ENCODE measurements around the gene DDX25.

Gene DDX25

DNA sequence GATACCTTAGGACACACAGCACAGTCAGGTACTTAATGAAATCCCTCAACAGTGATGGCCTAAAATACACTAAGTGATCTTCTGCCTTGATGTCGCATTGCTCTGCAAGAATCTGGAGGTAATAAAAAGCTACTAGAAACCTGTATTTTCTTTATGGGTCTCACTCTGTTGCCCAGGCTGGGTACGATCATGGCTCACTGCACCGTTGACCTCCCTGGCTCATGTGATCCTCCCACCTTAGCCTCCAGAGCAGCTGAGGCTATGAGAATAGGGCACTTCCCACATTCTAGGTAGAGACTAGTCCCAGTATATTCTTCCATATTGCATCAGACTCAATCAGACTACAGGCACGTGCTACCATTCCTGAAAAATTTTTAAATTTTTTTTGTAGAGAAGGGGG lies 63.2 kb downstream of the DDX25 start:
- no peak overlapping the region for H2AFZ ChIP-seq (ENCODE audit: low read depth, low read length)
- H3K4me1 ChIP-seq (ENCODE audit: insufficient read depth, low read length), result no peaks in the 10 kb centered on the region
- H3K27me3 ChIP-seq (ENCODE audit: insufficient read depth, low read length), result no peaks in the 10 kb centered on the region
- H3K9me3 ChIP-seq (ENCODE audit: low read length), result peaks cover 1% of the 10 kb centered on the region
- H3K36me3 ChIP-seq (ENCODE audit: insufficient read depth, low read length), result no peaks in the 10 kb centered on the region
- no peak overlapping the region for H3K4me3 ChIP-seq (ENCODE audit: low read length)

DNA sequence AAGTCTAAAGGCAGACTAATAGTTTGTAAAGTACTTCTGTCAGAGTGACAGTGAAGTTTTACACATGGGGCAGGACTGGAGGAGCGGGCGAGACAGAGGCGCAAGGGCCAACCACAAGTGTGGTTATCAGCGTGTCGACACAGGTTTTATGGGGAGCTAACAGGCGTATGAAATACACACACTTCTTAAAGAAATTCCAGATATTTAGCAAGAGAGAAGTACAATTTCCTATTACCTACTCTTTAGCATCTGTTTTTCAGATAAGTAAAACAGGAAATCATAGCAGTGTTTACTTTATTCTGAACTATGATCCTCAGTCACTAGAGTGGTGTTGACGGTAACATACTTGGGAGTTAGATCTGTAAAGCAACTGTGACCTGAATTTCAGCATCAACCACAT lies 64.0 kb downstream of the DDX25 start:
- H3K4me3 ChIP-seq (ENCODE audit: low read length), result no peak overlapping the region
- no peak overlapping the region for H2AFZ ChIP-seq (ENCODE audit: low read depth, low read length)
- no peaks in the 10 kb centered on the region for H3K36me3 ChIP-seq (ENCODE audit: insufficient read depth, low read length)
- no peaks in the 10 kb centered on the region for H3K4me1 ChIP-seq (ENCODE audit: insufficient read depth, low read length)
- peaks cover 1% of the 10 kb centered on the region for H3K9me3 ChIP-seq (ENCODE audit: low read length)
- H3K27me3 ChIP-seq (ENCODE audit: insufficient read depth, low read length), result no peaks in the 10 kb centered on the region

DNA sequence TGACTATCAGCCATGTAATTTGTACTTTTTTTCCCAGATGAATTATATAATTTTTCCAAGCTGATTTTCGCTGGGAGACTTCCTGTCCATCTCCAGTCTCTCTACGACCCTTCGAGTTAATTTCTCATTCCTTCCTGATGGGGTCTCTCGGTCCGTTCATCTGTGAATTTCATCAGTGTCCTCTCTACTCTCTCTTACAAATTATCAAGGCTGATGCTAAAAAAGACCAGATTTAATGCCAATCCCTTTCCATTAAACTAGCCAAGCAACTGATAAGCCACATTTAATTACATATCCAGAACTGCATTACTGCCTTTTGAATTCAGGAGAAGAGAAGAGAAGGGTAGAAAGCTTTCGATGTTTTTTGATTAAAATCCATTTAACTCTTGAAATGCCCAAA lies 67.3 kb downstream of the DDX25 start:
- H2AFZ ChIP-seq (ENCODE audit: low read depth, low read length), result no peak overlapping the region
- no peaks in the 10 kb centered on the region for H3K4me1 ChIP-seq (ENCODE audit: insufficient read depth, low read length)
- H3K36me3 ChIP-seq (ENCODE audit: insufficient read depth, low read length), result no peaks in the 10 kb centered on the region
- no peaks in the 10 kb centered on the region for H3K9me3 ChIP-seq (ENCODE audit: low read length)
- H3K4me3 ChIP-seq (ENCODE audit: low read length), result no peak overlapping the region
- H3K27me3 ChIP-seq (ENCODE audit: insufficient read depth, low read length), result no peaks in the 10 kb centered on the region

DNA sequence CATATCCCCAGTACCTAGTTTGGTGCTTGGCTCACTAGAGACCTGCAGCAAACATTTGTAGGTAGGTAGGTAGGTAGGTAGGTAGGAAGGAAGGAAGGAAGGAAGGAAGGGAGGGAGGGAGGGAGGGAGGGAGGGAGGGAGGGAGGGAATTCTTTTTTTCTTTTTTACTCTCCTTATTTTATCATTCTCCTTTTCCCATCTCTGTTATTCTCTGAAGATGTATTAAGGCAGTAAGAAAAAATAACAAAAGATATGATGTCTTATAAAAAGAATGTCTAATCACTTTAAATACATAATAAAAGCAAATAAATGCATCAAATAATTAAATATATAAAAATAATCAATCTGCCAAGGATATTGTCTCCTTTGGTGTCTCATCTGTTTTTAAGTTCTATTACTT lies 70.0 kb downstream of the DDX25 start:
- H3K36me3 ChIP-seq (ENCODE audit: insufficient read depth, low read length), result no peaks in the 10 kb centered on the region
- H3K9me3 ChIP-seq (ENCODE audit: low read length), result no peaks in the 10 kb centered on the region
- H3K4me1 ChIP-seq (ENCODE audit: insufficient read depth, low read length), result peaks cover 15% of the 10 kb centered on the region
- H2AFZ ChIP-seq (ENCODE audit: low read depth, low read length), result no peak overlapping the region
- H3K27me3 ChIP-seq (ENCODE audit: insufficient read depth, low read length), result no peaks in the 10 kb centered on the region
- H3K4me3 ChIP-seq (ENCODE audit: low read length), result no peak overlapping the region

DNA sequence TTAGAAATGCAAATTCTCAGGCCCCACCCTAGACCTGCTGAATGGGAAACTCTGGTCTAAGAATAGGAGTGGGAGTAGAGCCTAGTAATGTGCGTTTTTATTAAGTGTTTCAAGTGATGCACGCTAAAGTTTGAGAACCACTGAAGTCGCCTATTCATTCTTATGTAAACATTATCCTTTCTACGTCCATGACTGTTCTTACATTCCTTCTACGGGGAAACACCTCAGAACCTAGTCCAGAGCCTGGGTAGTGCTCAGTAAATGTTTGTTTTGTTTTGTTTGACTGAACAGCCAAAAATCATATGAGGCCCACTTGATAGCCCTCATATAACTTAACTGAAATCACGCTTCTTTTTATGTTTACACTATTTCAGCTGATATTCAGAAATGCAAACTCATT lies 71.3 kb downstream of the DDX25 start:
- Histone ChIP-seq H3K27me3 (ENCODE audit: insufficient read depth, low read length) (no peaks in the 10 kb centered on the region), H2AFZ (ENCODE audit: low read depth, low read length) (no peak overlapping the region), H3K36me3 (ENCODE audit: insufficient read depth, low read length) (no peaks in the 10 kb centered on the region), H3K4me3 (ENCODE audit: low read length) (no peak overlapping the region), H3K4me1 (ENCODE audit: insufficient read depth, low read length) (peaks cover 28% of the 10 kb centered on the region), H3K9me3 (ENCODE audit: low read length) (no peaks in the 10 kb centered on the region)

DNA sequence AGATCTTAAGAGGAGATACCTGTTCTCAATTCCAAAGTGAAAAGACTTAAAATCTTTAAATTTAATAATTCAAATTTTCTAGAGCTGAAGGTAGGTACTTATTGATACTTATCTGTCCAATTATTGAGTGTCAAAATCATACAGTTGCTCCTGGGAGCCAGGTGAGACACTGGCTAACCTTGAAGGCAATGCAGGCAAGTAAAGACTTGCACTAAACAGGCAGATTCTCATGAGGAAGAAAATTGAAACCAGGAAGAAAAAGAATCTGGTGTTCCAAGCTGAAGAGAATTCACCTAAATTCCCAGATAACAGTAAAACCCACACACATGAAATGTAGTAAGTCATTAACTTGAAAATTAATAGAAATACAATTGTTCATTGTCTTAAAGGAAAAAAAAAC lies 71.8 kb downstream of the DDX25 start:
- H3K4me1 ChIP-seq (ENCODE audit: insufficient read depth, low read length), result peaks cover 28% of the 10 kb centered on the region
- H3K9me3 ChIP-seq (ENCODE audit: low read length), result no peaks in the 10 kb centered on the region
- H3K27me3 ChIP-seq (ENCODE audit: insufficient read depth, low read length), result no peaks in the 10 kb centered on the region
- no peak overlapping the region for H2AFZ ChIP-seq (ENCODE audit: low read depth, low read length)
- H3K4me3 ChIP-seq (ENCODE audit: low read length), result no peak overlapping the region
- no peaks in the 10 kb centered on the region for H3K36me3 ChIP-seq (ENCODE audit: insufficient read depth, low read length)

DNA sequence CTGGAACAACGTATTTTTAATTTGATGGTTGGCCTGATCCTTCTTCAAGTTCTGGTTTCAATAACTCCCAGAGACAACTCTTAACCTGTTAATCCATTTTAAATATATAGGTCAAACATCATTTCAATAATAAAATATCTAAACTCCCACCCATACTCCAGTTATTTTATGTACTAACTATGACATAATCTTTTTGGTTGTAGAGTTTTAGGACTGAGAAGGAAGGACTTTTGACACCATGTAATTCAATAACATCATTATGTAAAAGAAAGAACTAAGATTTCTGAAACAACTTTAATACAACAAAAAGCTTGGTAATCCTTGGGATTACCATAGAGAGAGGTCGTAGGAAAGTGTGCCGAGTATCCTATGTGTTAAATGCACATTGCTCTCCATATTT lies 73.0 kb downstream of the DDX25 start:
- H3K27me3 ChIP-seq (ENCODE audit: insufficient read depth, low read length), result no peaks in the 10 kb centered on the region
- H3K36me3 ChIP-seq (ENCODE audit: insufficient read depth, low read length), result no peaks in the 10 kb centered on the region
- H3K9me3 ChIP-seq (ENCODE audit: low read length), result no peaks in the 10 kb centered on the region
- H3K4me3 ChIP-seq (ENCODE audit: low read length), result no peak overlapping the region
- H2AFZ ChIP-seq (ENCODE audit: low read depth, low read length), result no peak overlapping the region
- H3K4me1 ChIP-seq (ENCODE audit: insufficient read depth, low read length), result peaks cover 28% of the 10 kb centered on the region

DNA sequence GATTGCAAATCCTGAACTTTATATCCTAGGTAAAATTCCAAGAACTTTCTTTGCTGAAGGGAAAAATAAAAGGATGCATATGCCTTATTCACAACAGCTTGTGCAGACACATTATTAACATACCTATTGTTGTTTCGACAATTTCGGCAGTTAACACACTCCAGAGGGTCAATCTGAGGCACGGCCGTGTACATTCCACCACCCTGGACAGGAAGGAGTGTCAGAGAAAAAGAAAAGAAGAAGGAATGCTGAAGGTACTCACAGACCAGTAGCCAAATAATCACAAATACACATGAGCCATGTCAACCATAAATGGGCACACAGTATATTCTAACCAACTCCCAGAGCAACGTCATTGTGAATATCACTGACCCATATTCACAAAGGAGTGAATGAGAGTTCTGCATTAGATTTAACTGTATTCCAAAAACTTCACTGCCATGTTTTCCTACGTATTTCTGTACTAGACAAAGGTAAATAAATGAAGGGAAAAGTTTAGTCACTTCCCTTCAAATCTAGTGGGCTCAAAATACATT lies 73.9 kb downstream of the DDX25 start:
- H3K4me3 ChIP-seq (ENCODE audit: low read length), result no peak overlapping the region
- peaks cover 28% of the 10 kb centered on the region for H3K4me1 ChIP-seq (ENCODE audit: insufficient read depth, low read length)
- H3K9me3 ChIP-seq (ENCODE audit: low read length), result no peaks in the 10 kb centered on the region
- no peak overlapping the region for H2AFZ ChIP-seq (ENCODE audit: low read depth, low read length)
- peaks cover 2% of the 10 kb centered on the region for H3K36me3 ChIP-seq (ENCODE audit: insufficient read depth, low read length)
- H3K27me3 ChIP-seq (ENCODE audit: insufficient read depth, low read length), result no peaks in the 10 kb centered on the region

Data from neuron (in vitro differentiated cells).